Tibial nerve (tissue), 4 donors: ENCODE data around the gene TNNI3K. TPM values are rescaled to one million over a fixed set of nuclear protein-coding genes. Genes with fewer than 3 reads are reported as not detected.

ENCODE experiments used
- DNase-seq, 2 donors: peaks; one replicate each; pipeline ENCODE4 v3.0.0-alpha.2; 2019; ENCODE audit warnings: low spot score in 2 of 2
- H3K27ac ChIP-seq, 4 donors: fragments of 200-600 bp; sonication (generic) in 3 of 4; one replicate each; pipeline ENCODE4 v1.5.1; 2017 to 2019; ENCODE audit warnings: mild to moderate bottlenecking in 1 of 4
- H3K27me3 ChIP-seq, 2 donors: fragments of 200-600 bp; sonication (generic) in 1 of 2; one replicate each; pipeline versions ENCODE4 v1.5.1 to v1.6.0; 2017 to 2019
- H3K36me3 ChIP-seq, 3 donors: fragments of 200-600 bp; sonication (generic); one replicate each; pipeline ENCODE4 v1.5.1; 2018 to 2019
- H3K4me1 ChIP-seq, 4 donors: fragments of 200-600 bp; sonication (generic) in 3 of 4; one replicate each; pipeline ENCODE4 v1.5.1; 2017 to 2019
- H3K4me3 ChIP-seq, 4 donors: fragments of 200-600 bp; sonication (generic) in 3 of 4; one replicate each; pipeline ENCODE4 v1.5.1; 2017 to 2019; ENCODE audit warnings: mild to moderate bottlenecking in 1 of 4, moderate library complexity in 1 of 4
- H3K9me3 ChIP-seq, 4 donors: fragments of 200-600 bp; sonication (generic) in 3 of 4; one replicate each; pipeline ENCODE4 v1.5.1; 2017 to 2019
- CTCF ChIP-seq, 5 experiments: fragments of 200-600 bp in 3 of 5; fragments of 450-650 bp in 2 of 5; sonication (generic) in 3 of 5; IDR thresholded peaks; one replicate each; pipeline ENCODE4 v1.5.1; 2016 to 2019; ENCODE audit warnings: antibody characterized with exemption in 5 of 5, mild to moderate bottlenecking in 3 of 5, moderate library complexity in 2 of 5
- EP300 ChIP-seq, 2 donors: sonication (generic); formaldehyde crosslinking; IDR thresholded peaks; one replicate each; pipeline ENCODE4 v1.6.1; 2017; ENCODE audit warnings: antibody characterized with exemption in 2 of 2, mild to moderate bottlenecking in 1 of 2
- POLR2A ChIP-seq, 2 donors: fragments of 450-650 bp; IDR thresholded peaks; one replicate each; pipeline ENCODE4 v1.6.1; 2017; ENCODE audit warnings: antibody characterized with exemption in 2 of 2, mild to moderate bottlenecking in 2 of 2, moderate library complexity in 2 of 2
- WGBS, 2 donors: methylation state at CpG; one replicate each; pipeline ENCODE4 v1.1.5; 2018; 5-methylcytosine and 5-hydroxymethylcytosine counted together
- total RNA-seq, 4 donors: library from RNA; depleted of rRNA; stranded (reverse); fragments of >200 nt; gene quantifications; one replicate each; pipeline ENCODE4 v1.1.0, GENCODE V29; 2016

Gene TNNI3K
- total RNA-seq, 4 donors from 2014 or later: 2.2 to 4.6 (median 4.0) TPM

GRCh38 chr1:74429580-74429979 is 194.4 kb downstream of the TNNI3K start:
- no peak overlapping the region for H3K27ac ChIP-seq
- no peaks in the 10 kb centered on the region for H3K27me3 ChIP-seq
- no peak overlapping the region for H3K4me3 ChIP-seq
- no peaks in the 10 kb centered on the region for H3K4me1 ChIP-seq
- no peak for DNase-seq
- no peaks in the 10 kb centered on the region for H3K9me3 ChIP-seq
- H3K36me3 ChIP-seq: no peaks in the 10 kb centered on the region
- TF ChIP-seq POLR2A (IDR thresholded peaks at IDR 0.05): no peak
- TF ChIP-seq CTCF (IDR thresholded peaks at IDR 0.05): no peak
- no peak for TF ChIP-seq EP300 (IDR thresholded peaks at IDR 0.05)
- 78% methylated on average over 3 of the region's 3 CpGs for WGBS, 2 donors

GRCh38 chr1:74430342-74430934 is 195.3 kb downstream of the TNNI3K start:
- no peaks in the 10 kb centered on the region for H3K4me1 ChIP-seq
- H3K9me3 ChIP-seq: no peaks in the 10 kb centered on the region
- H3K4me3 ChIP-seq: no peak overlapping the region
- no peak for TF ChIP-seq CTCF (IDR thresholded peaks at IDR 0.05)
- no peak for TF ChIP-seq EP300 (IDR thresholded peaks at IDR 0.05)
- TF ChIP-seq POLR2A (IDR thresholded peaks at IDR 0.05): no peak
- H3K27ac ChIP-seq: no peak overlapping the region
- WGBS, 2 donors: 38 to 47% methylated on average over 4 of the region's 4 CpGs
- no peak for DNase-seq
- H3K36me3 ChIP-seq: no peaks in the 10 kb centered on the region
- no peaks in the 10 kb centered on the region for H3K27me3 ChIP-seq

- no peaks in the 10 kb centered on the region for H3K9me3 ChIP-seq
- H3K4me1 ChIP-seq: no peaks in the 10 kb centered on the region
- no peaks in the 10 kb centered on the region for H3K36me3 ChIP-seq
- H3K27me3 ChIP-seq: no peaks in the 10 kb centered on the region
- no peak for TF ChIP-seq POLR2A (IDR thresholded peaks at IDR 0.05)
- no peak for TF ChIP-seq CTCF (IDR thresholded peaks at IDR 0.05)
- no peak for TF ChIP-seq EP300 (IDR thresholded peaks at IDR 0.05)
- 89 to 90% methylated on average over 4 of the region's 4 CpGs for WGBS, 2 donors
- no peak overlapping the region for H3K27ac ChIP-seq
- no peak for DNase-seq
- H3K4me3 ChIP-seq: no peak overlapping the region
Observed at GRCh38 chr1:74431531-74431930, 196.3 kb downstream of the TNNI3K start.

- WGBS, 2 donors: 0 to 2% methylated on average over 1 of the region's 1 CpG
Observed at GRCh38 chr1:74432325-74432724, 197.1 kb downstream of the TNNI3K start.

GRCh38 chr1:74434321-74434720 is 199.1 kb downstream of the TNNI3K start:
- no peaks in the 10 kb centered on the region for H3K9me3 ChIP-seq
- no peak overlapping the region for H3K27ac ChIP-seq
- TF ChIP-seq EP300 (IDR thresholded peaks at IDR 0.05) (no peak), CTCF (IDR thresholded peaks at IDR 0.05) (no peak), POLR2A (IDR thresholded peaks at IDR 0.05) (no peak)
- DNase-seq: no peak
- no peaks in the 10 kb centered on the region for H3K4me1 ChIP-seq
- H3K36me3 ChIP-seq: no peaks in the 10 kb centered on the region
- H3K4me3 ChIP-seq: no peak overlapping the region
- WGBS, 2 donors: 78 to 87% methylated on average over 2 of the region's 2 CpGs
- H3K27me3 ChIP-seq: no peaks in the 10 kb centered on the region

More at GRCh38 chr1:74432325-74432724, 197.1 kb downstream of the TNNI3K start:
- Histone ChIP-seq H3K9me3 (no peaks in the 10 kb centered on the region), H3K4me1 (no peaks in the 10 kb centered on the region), H3K27me3 (no peaks in the 10 kb centered on the region), H3K4me3 (no peak overlapping the region), H3K27ac (no peak overlapping the region), H3K36me3 (no peaks in the 10 kb centered on the region)
- DNase-seq: no peak
- TF ChIP-seq EP300 (IDR thresholded peaks at IDR 0.05) (no peak), POLR2A (IDR thresholded peaks at IDR 0.05) (no peak), CTCF (IDR thresholded peaks at IDR 0.05) (no peak)
